GM04504 (cell line): Measurements from ENCODE around the gene SYK.
"Not testable (repeated sequence)": the region's sequence is repeated elsewhere in the genome, so short reads cannot be mapped to it uniquely, and the experiment has no call there.

Experiments
- DNase-seq: peaks from one replicate; pipeline ENCODE4 v3.0.0-alpha.2; 2012; ENCODE audit warnings: low read depth

SYK gene

GRCh38 chr9:90795871-90796317, 5.7 kb upstream of the SYK start:
- no peak for DNase-seq

- DNase-seq: no peak
These were observed 2.3 kb upstream of the SYK start for GRCh38 chr9:90799271-90799852.

- DNase-seq: no peak
These were observed 329 bp downstream of the SYK start for GRCh38 chr9:90801973-90802322.

- DNase-seq: no peak
These were observed 867 bp downstream of the SYK start for GRCh38 chr9:90802386-90802985.

- DNase-seq: no peak
These were observed 2.4 kb downstream of the SYK start for GRCh38 chr9:90803860-90804593.

GRCh38 chr9:90805006-90805996, 3.7 kb downstream of the SYK start:
- DNase-seq: no peak

GRCh38 chr9:90807006-90807405, 5.4 kb downstream of the SYK start:
- no peak for DNase-seq

GRCh38 chr9:90808398-90808797, 6.8 kb downstream of the SYK start:
- no peak for DNase-seq

GRCh38 chr9:90808890-90809685, 7.5 kb downstream of the SYK start:
- no peak for DNase-seq

- no peak for DNase-seq
These were observed 9.1 kb downstream of the SYK start for GRCh38 chr9:90810691-90811090.

- DNase-seq: no peak
These were observed 11.4 kb downstream of the SYK start for GRCh38 chr9:90813046-90813445.

GRCh38 chr9:90813523-90813922, 11.9 kb downstream of the SYK start:
- no peak for DNase-seq

- no peak for DNase-seq
These were observed 12.7 kb downstream of the SYK start for GRCh38 chr9:90814355-90814754.

- DNase-seq: no peak
These were observed 13.7 kb downstream of the SYK start for GRCh38 chr9:90815183-90815943.

GRCh38 chr9:90815944-90816357, 14.3 kb downstream of the SYK start:
- DNase-seq: no peak

- DNase-seq: no peak
These were observed 15.1 kb downstream of the SYK start for GRCh38 chr9:90816690-90817089.

- no peak for DNase-seq
These were observed 16.7 kb downstream of the SYK start for GRCh38 chr9:90818279-90818678.

- not testable (repeated sequence) for DNase-seq
These were observed 18.8 kb downstream of the SYK start for GRCh38 chr9:90820406-90820805.

GRCh38 chr9:90821236-90821635, 19.6 kb downstream of the SYK start:
- DNase-seq: not testable (repeated sequence)

- no peak for DNase-seq
These were observed 20.1 kb downstream of the SYK start for GRCh38 chr9:90821697-90822096.

- DNase-seq: no peak
These were observed 21.2 kb downstream of the SYK start for GRCh38 chr9:90822866-90823265.
